HFFc6 (cell line): ENCODE data around the gene ZNFX1. TPM values are rescaled to one million over a fixed set of nuclear protein-coding genes. Genes with fewer than 3 reads are reported as not detected.
A peak's percentile ranks its signal among the peaks of the same experiment; 100 is the strongest.

Experiments used
- DNase-seq: peaks from one replicate; pipeline ENCODE4 v3.0.0-alpha.2; 2018
- H3K27ac Mint-ChIP-seq: 2 replicates; pipeline ENCODE4 v1.8.0; 2020; ENCODE audit warnings: mild to moderate bottlenecking, mixed read lengths
- H3K27me3 Mint-ChIP-seq: 2 replicates; pipeline ENCODE4 v1.8.0; 2021; ENCODE audit warnings: mild to moderate bottlenecking, moderate library complexity, mixed read lengths; ENCODE audit not compliant: insufficient read depth
- H3K36me3 Mint-ChIP-seq: 2 replicates; pipeline ENCODE4 v1.8.0; 2021; ENCODE audit warnings: low read depth, mixed read lengths
- H3K4me1 Mint-ChIP-seq: 2 replicates; pipeline ENCODE4 v1.8.0; 2020; ENCODE audit warnings: low read depth, mixed read lengths
- H3K4me3 Mint-ChIP-seq: 2 replicates; pipeline ENCODE4 v1.8.0; 2020; ENCODE audit warnings: mild to moderate bottlenecking, moderate library complexity, mixed read lengths
- H3K9me3 Mint-ChIP-seq: 2 replicates; pipeline ENCODE4 v1.8.0; 2020; ENCODE audit warnings: mild to moderate bottlenecking, mixed read lengths
- total RNA-seq, 6 experiments: library from RNA; stranded (reverse); fragmentation: NEBNext Ultra II Directional; extraction: Animal tissue kit (Norgen Biotek cat#: 25700); gene quantifications; 2 replicates in 1 of 6; 3 replicates in 5 of 6; pipeline ENCODE4 v1.2.3, GENCODE V29; 2021
- TF ChIP-seq, protein P1 (sequence below): fragments of 200-600 bp; sonication (generic); IDR thresholded peaks from 2 replicates; pipeline ENCODE4 v1.5.0; 2021; ENCODE audit warnings: antibody characterized with exemption, mild to moderate bottlenecking

The ZNFX1 gene
- total RNA-seq, 6 experiments from 2014 or later = 36.1 to 41.0 (median 38.7) TPM

DNA sequence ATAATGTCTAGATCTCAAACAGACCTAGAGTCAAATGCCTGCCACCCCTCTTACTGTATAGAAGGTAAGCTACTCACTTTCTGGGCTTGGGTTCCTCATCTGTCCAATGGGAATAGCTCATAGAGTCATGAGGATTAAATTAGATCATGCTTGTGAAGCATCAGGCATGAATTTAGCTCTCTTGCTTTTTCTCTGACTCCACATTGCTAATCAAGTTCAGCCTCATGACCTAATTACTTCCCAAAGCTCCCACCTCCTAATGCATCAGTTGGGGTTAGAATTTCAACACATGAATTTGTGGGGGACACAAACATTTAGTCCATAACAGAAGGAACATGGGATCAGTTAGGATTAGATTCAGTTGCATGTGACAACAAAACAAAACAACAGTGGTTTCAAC, 63.3 kb downstream of the ZNFX1 start:
- TF ChIP-seq, protein P1, sequence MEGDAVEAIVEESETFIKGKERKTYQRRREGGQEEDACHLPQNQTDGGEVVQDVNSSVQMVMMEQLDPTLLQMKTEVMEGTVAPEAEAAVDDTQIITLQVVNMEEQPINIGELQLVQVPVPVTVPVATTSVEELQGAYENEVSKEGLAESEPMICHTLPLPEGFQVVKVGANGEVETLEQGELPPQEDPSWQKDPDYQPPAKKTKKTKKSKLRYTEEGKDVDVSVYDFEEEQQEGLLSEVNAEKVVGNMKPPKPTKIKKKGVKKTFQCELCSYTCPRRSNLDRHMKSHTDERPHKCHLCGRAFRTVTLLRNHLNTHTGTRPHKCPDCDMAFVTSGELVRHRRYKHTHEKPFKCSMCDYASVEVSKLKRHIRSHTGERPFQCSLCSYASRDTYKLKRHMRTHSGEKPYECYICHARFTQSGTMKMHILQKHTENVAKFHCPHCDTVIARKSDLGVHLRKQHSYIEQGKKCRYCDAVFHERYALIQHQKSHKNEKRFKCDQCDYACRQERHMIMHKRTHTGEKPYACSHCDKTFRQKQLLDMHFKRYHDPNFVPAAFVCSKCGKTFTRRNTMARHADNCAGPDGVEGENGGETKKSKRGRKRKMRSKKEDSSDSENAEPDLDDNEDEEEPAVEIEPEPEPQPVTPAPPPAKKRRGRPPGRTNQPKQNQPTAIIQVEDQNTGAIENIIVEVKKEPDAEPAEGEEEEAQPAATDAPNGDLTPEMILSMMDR = no peak
- Mint-ChIP-seq H3K27ac (no peak overlapping the region), H3K4me1 (peaks cover 15% of the 10 kb centered on the region), H3K9me3 (peaks cover 13% of the 10 kb centered on the region), H3K27me3 (no peaks in the 10 kb centered on the region; the same call in 1 of the 2 replicates), H3K36me3 (peaks cover 16% of the 10 kb centered on the region), H3K4me3 (no peak overlapping the region)
- DNase-seq = no peak

DNA sequence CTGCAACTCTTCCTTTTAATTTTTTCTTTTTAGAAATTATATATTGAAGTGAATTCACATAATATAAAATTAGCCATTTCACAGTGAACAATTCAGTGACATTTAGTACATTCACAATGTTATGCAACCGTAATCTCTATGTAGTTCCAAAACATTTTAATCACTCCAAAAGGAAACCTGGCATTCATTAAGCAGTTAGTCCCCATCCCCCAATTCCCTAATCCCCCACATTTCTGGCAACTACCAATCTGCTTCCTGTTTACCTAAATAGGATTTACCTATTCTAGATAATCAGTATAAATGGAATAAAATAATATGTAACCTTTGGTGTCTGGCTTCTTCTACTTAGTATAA, 67.1 kb downstream of the ZNFX1 start:
- Mint-ChIP-seq H3K27ac (no peak overlapping the region), H3K9me3 (peaks cover 13% of the 10 kb centered on the region), H3K27me3 (no peaks in the 10 kb centered on the region), H3K36me3 (peaks cover 14% of the 10 kb centered on the region), H3K4me3 (no peak overlapping the region), H3K4me1 (no peaks in the 10 kb centered on the region)
- TF ChIP-seq, protein P1 = no peak
- no peak for DNase-seq

DNA sequence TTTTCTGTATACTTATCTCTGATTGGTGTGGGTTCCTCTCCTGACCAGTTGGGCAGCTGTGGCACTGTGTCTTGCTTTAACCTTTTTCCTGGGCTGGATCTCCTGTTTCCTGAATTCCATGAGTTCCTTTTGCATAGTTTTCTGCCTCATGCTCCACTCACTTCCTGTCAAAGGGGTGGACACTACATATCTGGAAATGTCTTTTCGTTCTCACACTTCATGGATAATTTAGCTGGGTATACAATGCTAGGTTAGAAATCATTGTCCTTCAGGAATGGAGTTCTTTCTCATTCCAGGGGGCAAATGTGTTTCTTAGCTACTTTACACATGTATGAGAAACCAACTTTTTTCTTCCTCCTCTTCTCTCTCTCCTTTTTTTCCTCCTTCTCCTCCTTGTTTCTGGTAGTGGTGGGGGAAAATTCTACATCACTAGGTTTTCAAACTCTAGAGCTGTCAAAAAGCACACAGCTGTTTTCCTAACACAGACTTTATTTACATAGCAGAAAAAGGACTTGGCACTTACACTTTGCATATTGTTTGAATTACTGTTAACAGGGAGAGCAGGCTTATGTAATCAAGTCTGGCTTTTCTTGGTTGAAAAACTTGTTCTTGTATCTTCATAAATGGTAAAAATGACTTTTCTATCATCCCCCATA, 67.6 kb downstream of the ZNFX1 start:
- DNase-seq = no peak
- no peak overlapping the region for H3K27ac Mint-ChIP-seq
- H3K36me3 Mint-ChIP-seq = peaks cover 14% of the 10 kb centered on the region
- TF ChIP-seq, protein P1 = no peak
- no peak overlapping the region for H3K4me3 Mint-ChIP-seq
- H3K27me3 Mint-ChIP-seq = no peaks in the 10 kb centered on the region
- no peaks in the 10 kb centered on the region for H3K4me1 Mint-ChIP-seq
- H3K9me3 Mint-ChIP-seq = peaks cover 13% of the 10 kb centered on the region

DNA sequence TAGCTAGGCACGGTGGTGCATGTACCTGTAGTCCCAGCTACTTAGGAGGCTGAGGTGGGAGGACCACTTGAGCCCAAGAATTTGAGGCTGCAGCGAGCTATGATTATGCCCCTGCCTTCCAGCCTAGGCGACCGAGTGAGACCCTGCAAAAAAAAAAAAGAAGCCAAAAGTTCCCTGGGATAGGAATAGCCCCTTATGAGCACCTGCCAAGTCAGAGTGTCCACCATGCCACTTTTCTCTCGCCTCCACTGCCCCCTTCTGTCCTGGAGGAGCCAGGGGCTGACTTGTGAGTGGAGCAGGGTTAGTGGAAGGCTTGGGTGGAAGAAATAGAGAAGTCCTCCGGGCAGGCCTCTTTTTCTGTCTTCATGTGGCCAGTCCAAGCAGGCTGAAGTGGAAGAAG, 70.8 kb downstream of the ZNFX1 start:
- no peak for DNase-seq
- Mint-ChIP-seq H3K4me3 (no peak overlapping the region), H3K27ac (no peak overlapping the region), H3K36me3 (peaks cover 14% of the 10 kb centered on the region), H3K27me3 (no peaks in the 10 kb centered on the region; the same call in 1 of the 2 replicates), H3K9me3 (peaks cover 13% of the 10 kb centered on the region), H3K4me1 (no peaks in the 10 kb centered on the region)
- TF ChIP-seq, protein P1 = peak; percentile 17; the same call in 1 of the 2 replicates

DNA sequence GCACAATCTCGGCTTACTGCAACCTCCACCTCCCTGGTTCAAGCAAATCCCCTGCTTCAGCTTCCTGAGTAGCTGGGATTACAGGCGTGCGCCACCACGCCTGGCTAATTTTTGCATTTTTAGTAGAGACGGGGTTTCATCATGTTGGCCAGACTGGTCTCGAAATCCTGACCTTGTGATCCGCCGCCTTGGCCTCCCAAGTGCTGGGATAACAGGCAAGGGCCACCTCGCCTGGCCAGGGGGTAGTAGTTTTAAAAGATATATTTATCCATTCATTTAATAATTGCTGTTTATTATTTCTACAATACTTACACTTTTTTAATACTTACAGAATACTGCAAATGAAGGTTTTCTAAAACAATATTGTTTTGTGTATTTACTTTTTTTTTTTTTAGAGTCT, 74.1 kb downstream of the ZNFX1 start:
- no peaks in the 10 kb centered on the region; the same call in 1 of the 2 replicates for H3K27me3 Mint-ChIP-seq
- peaks cover 7% of the 10 kb centered on the region; the same call in 1 of the 2 replicates for H3K9me3 Mint-ChIP-seq
- H3K27ac Mint-ChIP-seq = no peak overlapping the region

More for the DNA sequence above, 74.1 kb downstream of the ZNFX1 start:
- Mint-ChIP-seq H3K4me3 (no peak overlapping the region), H3K4me1 (no peaks in the 10 kb centered on the region), H3K36me3 (no peaks in the 10 kb centered on the region)
- TF ChIP-seq, protein P1 = no peak
- no peak for DNase-seq
